Stimulated activated CD4-positive, alpha-beta T cell treated with anti-CD3 and anti-CD28 coated beads, Interleukin-1b, Interleukin-23, amount 100 ng/mL, for 48 hours (primary cell): ENCODE measurements around the gene CSNK2A2.

ENCODE experiments used
- DNase-seq: peaks from one replicate; pipeline ENCODE4 v3.0.0-alpha.2; 2020

CSNK2A2 gene

GRCh38 chr16:58198022-58198683 lies at the start of gene CSNK2A2:
Gene CSNK2A2, minus strand, starts transcription at chr16:58198106. Its CDS starts 370 bp downstream, at chr16:58197736.
- peak; percentile 69 for DNase-seq

GRCh38 chr16:58243528-58244004 lies 45.7 kb upstream of the CSNK2A2 start:
- DNase-seq = no peak

GRCh38 chr16:58236831-58237230 lies 38.9 kb upstream of the CSNK2A2 start:
- DNase-seq = no peak

GRCh38 chr16:58236231-58236690 lies 38.4 kb upstream of the CSNK2A2 start:
- peak; percentile 70 for DNase-seq

- no peak for DNase-seq
Observed at GRCh38 chr16:58235663-58236062, 37.8 kb upstream of the CSNK2A2 start.

- DNase-seq = no peak
Observed at GRCh38 chr16:58234831-58235595, 37.1 kb upstream of the CSNK2A2 start.

- no peak for DNase-seq
Observed at GRCh38 chr16:58230259-58230658, 32.4 kb upstream of the CSNK2A2 start.

- DNase-seq = no peak
Observed at GRCh38 chr16:58226790-58227189, 28.9 kb upstream of the CSNK2A2 start.

GRCh38 chr16:58225965-58226602 lies 28.2 kb upstream of the CSNK2A2 start:
- DNase-seq = no peak

- no peak for DNase-seq
Observed at GRCh38 chr16:58222532-58223316, 24.8 kb upstream of the CSNK2A2 start.

GRCh38 chr16:58219432-58219831 lies 21.5 kb upstream of the CSNK2A2 start:
- no peak for DNase-seq

- DNase-seq = no peak
Observed at GRCh38 chr16:58218786-58219185, 20.9 kb upstream of the CSNK2A2 start.

- DNase-seq = no peak
Observed at GRCh38 chr16:58217311-58217925, 19.5 kb upstream of the CSNK2A2 start.

GRCh38 chr16:58212824-58213655 lies 15.1 kb upstream of the CSNK2A2 start:
- DNase-seq = no peak

GRCh38 chr16:58211846-58212245 lies 13.9 kb upstream of the CSNK2A2 start:
- DNase-seq = no peak

GRCh38 chr16:58211245-58211644 lies 13.3 kb upstream of the CSNK2A2 start:
- DNase-seq = no peak

- DNase-seq = no peak
Observed at GRCh38 chr16:58205276-58206036, 7.5 kb upstream of the CSNK2A2 start.

- DNase-seq = no peak
Observed at GRCh38 chr16:58201163-58201562, 3.3 kb upstream of the CSNK2A2 start.

- DNase-seq = no peak
Observed at GRCh38 chr16:58200004-58200797, 2.3 kb upstream of the CSNK2A2 start.
